ENCODE data around the gene COG1.
A peak's percentile ranks its signal among the peaks of the same experiment; 100 is the strongest.
"Not testable (repeated sequence)": the region's sequence is repeated elsewhere in the genome, so short reads cannot be mapped to it uniquely, and the experiment has no call there.

The COG1 gene, protein sequence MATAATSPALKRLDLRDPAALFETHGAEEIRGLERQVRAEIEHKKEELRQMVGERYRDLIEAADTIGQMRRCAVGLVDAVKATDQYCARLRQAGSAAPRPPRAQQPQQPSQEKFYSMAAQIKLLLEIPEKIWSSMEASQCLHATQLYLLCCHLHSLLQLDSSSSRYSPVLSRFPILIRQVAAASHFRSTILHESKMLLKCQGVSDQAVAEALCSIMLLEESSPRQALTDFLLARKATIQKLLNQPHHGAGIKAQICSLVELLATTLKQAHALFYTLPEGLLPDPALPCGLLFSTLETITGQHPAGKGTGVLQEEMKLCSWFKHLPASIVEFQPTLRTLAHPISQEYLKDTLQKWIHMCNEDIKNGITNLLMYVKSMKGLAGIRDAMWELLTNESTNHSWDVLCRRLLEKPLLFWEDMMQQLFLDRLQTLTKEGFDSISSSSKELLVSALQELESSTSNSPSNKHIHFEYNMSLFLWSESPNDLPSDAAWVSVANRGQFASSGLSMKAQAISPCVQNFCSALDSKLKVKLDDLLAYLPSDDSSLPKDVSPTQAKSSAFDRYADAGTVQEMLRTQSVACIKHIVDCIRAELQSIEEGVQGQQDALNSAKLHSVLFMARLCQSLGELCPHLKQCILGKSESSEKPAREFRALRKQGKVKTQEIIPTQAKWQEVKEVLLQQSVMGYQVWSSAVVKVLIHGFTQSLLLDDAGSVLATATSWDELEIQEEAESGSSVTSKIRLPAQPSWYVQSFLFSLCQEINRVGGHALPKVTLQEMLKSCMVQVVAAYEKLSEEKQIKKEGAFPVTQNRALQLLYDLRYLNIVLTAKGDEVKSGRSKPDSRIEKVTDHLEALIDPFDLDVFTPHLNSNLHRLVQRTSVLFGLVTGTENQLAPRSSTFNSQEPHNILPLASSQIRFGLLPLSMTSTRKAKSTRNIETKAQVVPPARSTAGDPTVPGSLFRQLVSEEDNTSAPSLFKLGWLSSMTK

GRCh38 chr17:73192894-73193701 lies at the start of gene COG1:
TSS of gene COG1 (plus strand) at chr17:73193055. CDS start at chr17:73193070, 15 bp downstream.
- peak; percentile 54 for DNase-seq (ENCODE audit: low read depth)

DNA sequence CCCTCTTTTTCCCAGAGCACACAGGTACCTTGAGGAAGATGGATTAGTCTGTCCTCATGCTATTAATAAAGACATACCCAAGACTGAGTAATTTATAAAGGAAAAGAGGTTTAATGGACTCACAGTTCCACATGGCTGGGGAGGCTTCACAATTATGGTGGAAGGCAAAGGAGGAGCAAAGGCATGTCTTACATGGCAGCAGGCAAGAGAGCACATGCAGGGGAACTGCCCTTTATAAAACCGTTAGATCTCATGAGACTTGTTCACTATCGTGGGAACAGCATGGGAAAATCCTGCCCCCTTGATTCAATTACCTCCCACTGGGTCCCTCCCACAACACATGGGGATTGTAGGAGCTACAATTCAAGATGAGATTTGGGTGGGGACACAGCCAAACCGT lies 48.6 kb upstream of the COG1 start:
- DNase-seq (ENCODE audit: low read depth), result not testable (repeated sequence)

DNA sequence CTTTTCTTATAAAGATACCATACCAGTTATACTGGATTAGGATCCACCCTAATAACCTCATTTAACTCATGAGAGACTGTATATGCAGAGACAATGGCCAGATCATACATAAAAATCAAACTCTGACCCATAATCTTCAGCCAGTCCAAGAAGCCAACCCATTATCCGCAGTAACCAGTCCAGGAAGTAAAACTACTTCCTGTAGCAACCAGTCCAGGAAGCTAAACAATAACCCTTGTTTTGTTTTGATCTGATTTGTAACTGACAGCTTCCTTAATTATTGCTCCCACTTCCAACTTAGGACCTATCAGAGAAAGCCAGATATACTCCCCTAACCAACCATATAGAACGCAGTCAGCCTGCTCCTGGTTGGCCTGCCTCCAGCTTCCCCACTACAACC lies 47.2 kb upstream of the COG1 start:
- DNase-seq (ENCODE audit: low read depth), result no peak

DNA sequence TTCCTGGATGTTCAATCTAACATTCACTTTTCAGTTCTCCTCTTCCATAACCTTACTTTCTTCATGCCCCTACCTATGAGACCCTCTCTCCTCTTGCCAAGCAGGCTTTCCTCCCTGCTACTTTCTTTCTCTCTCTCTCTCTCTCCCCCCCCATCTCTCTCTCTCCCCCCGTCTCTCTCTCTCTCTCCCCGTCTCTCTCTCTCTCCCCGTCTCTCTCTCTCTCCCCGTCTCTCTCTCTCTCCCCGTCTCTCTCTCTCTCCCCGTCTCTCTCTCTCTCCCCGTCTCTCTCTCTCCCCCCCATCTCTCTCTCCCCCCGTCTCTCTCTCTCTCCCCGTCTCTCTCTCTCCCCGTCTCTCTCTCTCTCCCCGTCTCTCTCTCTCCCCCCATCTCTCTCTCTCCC lies 45.1 kb upstream of the COG1 start:
- DNase-seq (ENCODE audit: low read depth), result not testable (repeated sequence)

DNA sequence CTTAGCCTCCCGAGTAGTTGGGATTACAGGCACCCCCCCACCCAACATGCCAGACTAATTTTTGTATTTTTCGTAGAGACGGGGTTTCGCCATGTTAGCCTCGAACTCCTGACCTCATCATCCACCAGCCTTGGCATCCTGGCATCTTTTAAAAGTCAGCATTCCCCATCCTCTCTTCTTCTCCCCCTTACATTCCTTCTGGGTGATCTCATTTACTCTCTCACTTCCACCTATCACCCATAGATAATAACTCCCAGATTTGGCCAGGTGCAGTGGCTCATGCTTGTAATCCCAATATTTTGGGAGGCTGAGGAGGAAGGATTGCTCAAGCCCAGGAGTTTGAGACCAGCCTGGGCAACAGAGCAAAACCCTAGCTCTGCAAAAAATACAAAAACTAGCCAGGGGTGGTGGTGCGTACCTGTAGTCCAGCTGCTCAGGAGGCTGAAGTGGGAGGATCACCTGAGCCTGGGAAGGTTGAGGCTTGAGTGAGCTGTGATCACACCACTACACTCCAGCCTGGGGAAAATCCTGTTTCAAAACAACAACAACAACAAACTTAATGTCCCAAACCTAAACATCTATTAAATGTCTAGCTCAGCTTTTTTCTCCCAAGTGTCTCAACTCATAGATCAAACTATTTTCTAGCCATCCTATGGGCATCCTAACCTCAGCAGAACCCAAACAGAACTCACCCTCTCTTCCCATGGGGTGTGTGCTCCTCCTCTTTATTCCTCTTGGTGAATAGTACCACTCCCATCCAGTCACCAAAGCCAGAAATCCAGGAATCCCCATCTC lies 44.1 kb upstream of the COG1 start:
- DNase-seq (ENCODE audit: low read depth), result no peak

GRCh38 chr17:73150622-73151300 lies 42.1 kb upstream of the COG1 start:
- DNase-seq (ENCODE audit: low read depth), result not testable (repeated sequence)

GRCh38 chr17:73151916-73152632 lies 40.8 kb upstream of the COG1 start:
- no peak for DNase-seq (ENCODE audit: low read depth)

DNA sequence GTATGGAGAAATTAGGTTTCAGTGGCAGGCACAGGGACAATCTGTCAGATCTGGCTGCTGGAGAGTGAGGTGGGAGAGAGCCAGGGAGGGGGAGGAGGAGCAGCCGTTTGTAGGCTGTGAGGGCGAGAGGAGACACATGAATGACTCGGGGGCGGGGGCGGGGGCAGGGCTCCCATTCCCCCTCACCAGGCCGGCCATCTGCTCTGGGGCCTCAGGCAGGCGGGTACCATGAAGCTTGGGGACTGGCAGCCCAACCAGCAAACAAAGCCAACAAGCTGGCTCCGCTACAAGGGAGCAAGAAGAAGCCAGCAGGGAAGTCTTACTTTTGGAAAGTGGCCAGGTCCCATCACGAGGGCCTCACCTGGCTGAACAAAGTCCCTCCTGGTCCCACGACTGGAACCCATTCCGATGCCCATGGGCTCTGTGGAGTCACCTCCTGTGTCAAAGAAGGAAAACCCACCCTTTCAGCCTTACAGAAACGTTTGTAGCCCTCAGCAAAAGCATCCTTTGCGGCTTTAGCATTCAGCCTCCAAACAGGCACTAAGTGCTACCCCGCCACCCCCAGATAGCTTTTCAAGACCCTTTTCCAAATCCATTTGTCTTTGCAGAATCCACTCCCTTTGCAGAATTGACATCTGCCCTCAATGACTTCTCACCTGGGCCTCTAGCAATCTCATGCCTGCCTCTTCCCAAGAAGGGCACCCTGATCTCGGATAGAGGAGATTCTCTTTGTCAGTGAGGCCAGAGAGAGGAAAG lies 37.3 kb upstream of the COG1 start:
- no peak for DNase-seq (ENCODE audit: low read depth)

DNA sequence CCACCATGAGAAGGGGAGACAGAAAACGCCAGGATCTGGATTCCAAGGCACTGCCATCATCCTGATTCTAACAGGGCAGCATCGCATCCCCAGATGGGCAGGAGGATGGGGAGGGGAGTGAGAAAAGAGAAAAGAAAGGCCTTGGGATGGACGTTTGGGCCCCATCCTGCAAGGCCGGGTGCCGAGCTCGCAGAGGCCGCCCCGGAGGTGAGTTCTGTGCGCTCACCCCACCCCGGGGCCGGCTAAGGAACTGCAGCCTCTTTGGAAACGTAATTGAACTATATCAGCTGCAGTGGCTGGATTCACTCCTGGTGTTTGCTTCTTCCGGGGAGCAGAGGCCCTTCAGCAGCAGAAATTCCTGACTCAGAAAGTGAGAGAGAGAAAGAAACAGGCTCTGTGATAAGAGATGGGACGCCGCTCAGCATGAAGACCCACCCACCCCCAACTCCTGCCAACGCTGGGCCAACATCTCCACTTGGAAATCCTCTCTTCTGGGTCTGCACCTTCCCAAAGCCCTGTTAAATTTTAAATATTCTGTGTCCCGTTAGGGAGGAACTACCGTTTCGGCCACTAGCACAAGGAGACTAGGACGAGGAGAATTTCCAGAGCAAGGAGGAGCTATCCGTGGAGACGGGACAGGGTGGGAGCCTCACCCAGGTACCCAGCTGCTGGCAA lies 36.6 kb upstream of the COG1 start:
- DNase-seq (ENCODE audit: low read depth), result peak; percentile 16

GRCh38 chr17:73156887-73157520 lies 35.9 kb upstream of the COG1 start:
- no peak for DNase-seq (ENCODE audit: low read depth)

- no peak for DNase-seq (ENCODE audit: low read depth)
Measured at GRCh38 chr17:73157521-73157890, 35.3 kb upstream of the COG1 start.

- DNase-seq (ENCODE audit: low read depth), result no peak
Measured at GRCh38 chr17:73158133-73158532, 34.7 kb upstream of the COG1 start.

- DNase-seq (ENCODE audit: low read depth), result no peak
Measured at GRCh38 chr17:73160980-73161630, 31.8 kb upstream of the COG1 start.

GRCh38 chr17:73163043-73163442 lies 29.8 kb upstream of the COG1 start:
- no peak for DNase-seq (ENCODE audit: low read depth)

DNA sequence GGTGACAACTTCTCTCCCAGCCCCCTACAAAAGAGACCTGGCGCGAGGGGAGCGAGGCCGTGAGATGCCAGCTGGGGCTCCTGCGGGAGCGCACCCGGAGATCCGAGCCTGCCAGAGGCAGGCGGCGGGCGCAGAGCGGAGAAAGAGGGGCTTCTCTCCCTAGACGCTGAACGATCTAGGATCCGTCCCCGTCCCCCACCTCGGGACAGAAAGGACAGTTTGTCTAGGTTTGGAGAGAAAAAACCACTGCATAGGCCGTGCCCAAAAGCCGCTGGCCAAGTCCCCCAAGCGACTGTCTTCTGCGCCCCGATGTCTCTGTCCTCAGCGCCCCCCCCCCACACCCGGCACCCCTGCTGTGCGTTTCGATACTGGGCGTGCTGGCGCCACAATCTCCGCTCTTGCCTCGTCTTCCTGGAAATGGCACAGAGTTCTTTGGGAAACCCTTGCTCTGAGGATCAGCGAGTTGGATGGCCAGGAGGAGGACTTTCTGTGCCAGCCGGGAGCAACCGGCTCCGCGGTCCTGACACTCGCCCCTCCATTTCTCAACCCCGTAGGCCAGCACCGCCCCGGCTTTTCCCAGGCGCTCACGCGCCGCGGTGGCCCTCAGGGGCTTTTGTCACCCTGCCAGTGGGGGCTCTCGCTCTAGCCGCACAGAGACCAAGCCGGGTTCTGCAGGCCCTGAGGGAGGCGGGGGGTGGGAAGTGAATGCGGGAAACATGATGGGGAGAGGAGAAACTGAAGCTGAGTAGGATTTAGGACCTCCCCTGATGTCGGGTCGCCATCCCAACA lies 27.0 kb upstream of the COG1 start:
- DNase-seq (ENCODE audit: low read depth), result no peak

DNA sequence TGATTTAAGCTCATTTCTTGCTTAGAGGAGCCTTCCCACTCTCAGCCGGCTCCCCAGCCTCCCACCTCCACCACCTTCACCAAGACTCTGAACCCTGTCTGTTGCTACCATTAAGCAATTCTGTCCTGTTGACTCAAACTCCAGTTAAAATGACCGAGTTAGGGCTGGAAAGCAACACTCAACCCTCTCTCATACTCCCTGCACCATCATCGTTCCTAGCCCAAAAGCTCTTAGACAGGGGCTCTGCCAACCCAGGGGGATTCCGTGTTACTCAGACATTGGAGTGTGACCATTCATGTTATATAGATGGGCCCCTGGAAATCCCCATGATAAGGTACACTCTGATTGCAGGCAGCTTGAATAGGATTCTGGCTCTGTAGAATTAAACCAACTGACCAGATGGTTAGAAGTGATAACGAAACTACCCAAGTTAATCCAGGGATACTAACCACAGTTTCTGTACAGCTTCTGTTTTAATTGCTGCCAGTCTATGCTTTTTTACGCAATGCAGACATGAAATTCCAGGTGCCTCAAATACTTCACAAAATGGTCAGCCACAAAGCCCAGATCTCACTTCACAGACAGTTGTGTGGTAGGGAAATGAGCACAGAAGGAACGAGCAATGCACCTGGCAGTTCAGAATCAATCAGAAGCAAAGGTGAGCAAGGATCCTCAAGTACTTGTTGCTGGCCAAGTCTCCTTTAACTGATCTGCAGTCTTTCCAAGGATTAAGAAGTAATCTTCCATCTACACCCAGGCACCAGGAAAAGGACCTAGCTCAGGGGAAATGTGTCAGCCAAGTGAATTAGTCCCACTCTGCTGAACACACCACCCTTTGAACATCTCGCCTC lies 25.9 kb upstream of the COG1 start:
- no peak for DNase-seq (ENCODE audit: low read depth)

Data from activated gamma-delta T cell treated with anti-CD3 and anti-CD28 coated beads, Interleukin-2, amount 50 U/mL, for 16 hours (primary cell).